Caco-2 (cell line): ENCODE results near the gene TCAP. TPM values are rescaled to one million over a fixed set of nuclear protein-coding genes. Genes with fewer than 3 reads are reported as not detected.

Experiments used
- BruUV-seq: library from RNA; stranded (reverse); fragments of 400-500 nt; replicated peaks from 2 replicates; lab custom pipeline; 2021; lab: Mats Ljungman, UMichigan
- CTCF ChIA-PET: fragments of 300-600 bp; sonication (Branson Sonifier 250); formaldehyde crosslinking; loops from one replicate; lab custom pipeline; 2022; ENCODE audit warnings: antibody characterized with exemption; lab: Charles Lee
- POLR2A ChIA-PET: fragments of 300-600 bp; sonication (Branson Sonifier 250); formaldehyde crosslinking; loops from one replicate; lab custom pipeline; 2022; ENCODE audit warnings: antibody characterized with exemption; lab: Charles Lee
- DNase-seq, 2 experiments: peaks; one replicate each; pipeline versions ENCODE4 v3.0.0 to v3.0.0-alpha.2; 2020 to 2022
- H3K27me3 ChIP-seq: replicated peaks from 2 replicates; pipeline ENCODE4 v1.6.0; 2011; ENCODE audit warnings: low read length; ENCODE audit not compliant: control insufficient read depth, insufficient read depth
- H3K36me3 ChIP-seq: 2 replicates; pipeline ENCODE4 v1.5.1; 2011; ENCODE audit warnings: low read length; ENCODE audit not compliant: control insufficient read depth, insufficient read depth
- H3K4me1 ChIP-seq: fragments of 250-450 bp; sonication (Bioruptor Pico); 2 replicates; pipeline ENCODE4 v1.5.1; 2020; ENCODE audit warnings: mild to moderate bottlenecking
- H3K4me3 ChIP-seq: 2 replicates; pipeline ENCODE4 v1.5.1; 2011; ENCODE audit warnings: low read depth, mild to moderate bottlenecking, control low read depth, low read length
- H3K9me3 ChIP-seq: fragments of 250-450 bp; sonication (Bioruptor Pico); 2 replicates; pipeline ENCODE4 v1.5.1; 2020; ENCODE audit warnings: mild to moderate bottlenecking, moderate library complexity
- H3K27ac Mint-ChIP-seq: one replicate; pipeline ENCODE4 v1.8.0; 2022; ENCODE audit warnings: mixed read lengths; ENCODE audit not compliant: unreplicated experiment
- H3K27me3 Mint-ChIP-seq: one replicate; pipeline ENCODE4 v1.8.0; 2022; ENCODE audit warnings: mixed read lengths; ENCODE audit not compliant: insufficient read depth, unreplicated experiment
- H3K36me3 Mint-ChIP-seq: one replicate; pipeline ENCODE4 v1.8.0; 2022; ENCODE audit warnings: mild to moderate bottlenecking, mixed read lengths; ENCODE audit not compliant: insufficient read depth, unreplicated experiment
- H3K4me1 Mint-ChIP-seq: one replicate; pipeline ENCODE4 v1.8.0; 2022; ENCODE audit warnings: low read depth, mixed read lengths; ENCODE audit not compliant: unreplicated experiment
- H3K4me3 Mint-ChIP-seq: one replicate; pipeline ENCODE4 v1.8.0; 2022; ENCODE audit warnings: mild to moderate bottlenecking, moderate library complexity, mixed read lengths; ENCODE audit not compliant: unreplicated experiment
- H3K9me3 Mint-ChIP-seq: one replicate; pipeline ENCODE4 v1.8.0; 2022; ENCODE audit warnings: mixed read lengths; ENCODE audit not compliant: unreplicated experiment
- intact Hi-C: fragments of 100-400 bp; cut with micrococcal nuclease; formaldehyde crosslinking; loops from one replicate; pipeline ENCODE4 v1.10.0; 2022; ENCODE audit not compliant: unreplicated experiment
- total RNA-seq: library from RNA; stranded (reverse); gene quantifications from 2 replicates; pipeline ENCODE4 v1.2.3, GENCODE V29; 2022
- TF ChIP-seq, protein P1 (sequence below), 2 experiments: fragments of 200-600 bp in 1 of 2; IDR thresholded peaks; 1 replicate in 1 of 2; 2 replicates in 1 of 2; pipeline versions ENCODE4 v1.5.1 to v1.8.0; 2011 to 2022; ENCODE audit warnings: antibody characterized with exemption in 1 of 2, control low read depth in 1 of 2, inconsistent platforms in 1 of 2, low read depth in 1 of 2, low read length in 1 of 2, mild to moderate bottlenecking in 1 of 2, moderate library complexity in 1 of 2; ENCODE audit not compliant: insufficient read depth in 1 of 2, severe bottlenecking in 1 of 2, unreplicated experiment in 1 of 2

TCAP gene
- total RNA-seq, 1 experiment from 2014 or later = 1.6 TPM

- no TSS peak for BruUV-seq
- peak within 1 kb of the TSS; percentile 3 for H3K4me3 Mint-ChIP-seq
- Histone ChIP-seq H3K9me3 (no peaks in the 10 kb centered on the region), H3K27me3 (no peaks in the 10 kb centered on the region), H3K4me3 (peak within 1 kb of the TSS; percentile 32), H3K36me3 (no peaks in the 10 kb centered on the region), H3K4me1 (peaks cover 7% of the 10 kb centered on the region; the same call in 1 of the 2 replicates)
- peaks cover 4% of the 10 kb centered on the region for H3K27me3 Mint-ChIP-seq
- peak; percentile 73 to 85 for DNase-seq
- H3K27ac Mint-ChIP-seq = no peak within 1 kb of the TSS
- no peaks in the 10 kb centered on the region for H3K9me3 Mint-ChIP-seq
- H3K4me1 Mint-ChIP-seq = peaks cover 6% of the 10 kb centered on the region
- intact Hi-C loops = loop anchor here (1.0 kb wide), 1 partner anchor 46 kb away; no protein-coding TSS in a partner anchor
- POLR2A ChIA-PET = no interaction called here
- TF ChIP-seq, protein P1, sequence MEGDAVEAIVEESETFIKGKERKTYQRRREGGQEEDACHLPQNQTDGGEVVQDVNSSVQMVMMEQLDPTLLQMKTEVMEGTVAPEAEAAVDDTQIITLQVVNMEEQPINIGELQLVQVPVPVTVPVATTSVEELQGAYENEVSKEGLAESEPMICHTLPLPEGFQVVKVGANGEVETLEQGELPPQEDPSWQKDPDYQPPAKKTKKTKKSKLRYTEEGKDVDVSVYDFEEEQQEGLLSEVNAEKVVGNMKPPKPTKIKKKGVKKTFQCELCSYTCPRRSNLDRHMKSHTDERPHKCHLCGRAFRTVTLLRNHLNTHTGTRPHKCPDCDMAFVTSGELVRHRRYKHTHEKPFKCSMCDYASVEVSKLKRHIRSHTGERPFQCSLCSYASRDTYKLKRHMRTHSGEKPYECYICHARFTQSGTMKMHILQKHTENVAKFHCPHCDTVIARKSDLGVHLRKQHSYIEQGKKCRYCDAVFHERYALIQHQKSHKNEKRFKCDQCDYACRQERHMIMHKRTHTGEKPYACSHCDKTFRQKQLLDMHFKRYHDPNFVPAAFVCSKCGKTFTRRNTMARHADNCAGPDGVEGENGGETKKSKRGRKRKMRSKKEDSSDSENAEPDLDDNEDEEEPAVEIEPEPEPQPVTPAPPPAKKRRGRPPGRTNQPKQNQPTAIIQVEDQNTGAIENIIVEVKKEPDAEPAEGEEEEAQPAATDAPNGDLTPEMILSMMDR (IDR thresholded peaks at IDR 0.05; ENCODE audit: insufficient read depth in 1 of 2, low read depth in 1 of 2, low read length in 1 of 2, severe bottlenecking in 1 of 2, unreplicated experiment in 1 of 2) = peak; percentile 68 to 79
- CTCF ChIA-PET = interaction anchor here (0.6 to 4.9 kb wide), 12 partner anchors 15 to 329 kb away, joined by 3 to 44 read pairs (median 4); partner anchors contain the start of genes ERBB2 and PGAP3
- H3K36me3 Mint-ChIP-seq = peaks cover 13% of the 10 kb centered on the region
Measured at GRCh38 chr17:39667945-39668924, 3.1 kb downstream of the TCAP start, which contains the start of gene PNMT. Gene PNMT (plus strand): TSS chr17:39668453. CDS start chr17:39668476, 23 bp downstream.

DNA sequence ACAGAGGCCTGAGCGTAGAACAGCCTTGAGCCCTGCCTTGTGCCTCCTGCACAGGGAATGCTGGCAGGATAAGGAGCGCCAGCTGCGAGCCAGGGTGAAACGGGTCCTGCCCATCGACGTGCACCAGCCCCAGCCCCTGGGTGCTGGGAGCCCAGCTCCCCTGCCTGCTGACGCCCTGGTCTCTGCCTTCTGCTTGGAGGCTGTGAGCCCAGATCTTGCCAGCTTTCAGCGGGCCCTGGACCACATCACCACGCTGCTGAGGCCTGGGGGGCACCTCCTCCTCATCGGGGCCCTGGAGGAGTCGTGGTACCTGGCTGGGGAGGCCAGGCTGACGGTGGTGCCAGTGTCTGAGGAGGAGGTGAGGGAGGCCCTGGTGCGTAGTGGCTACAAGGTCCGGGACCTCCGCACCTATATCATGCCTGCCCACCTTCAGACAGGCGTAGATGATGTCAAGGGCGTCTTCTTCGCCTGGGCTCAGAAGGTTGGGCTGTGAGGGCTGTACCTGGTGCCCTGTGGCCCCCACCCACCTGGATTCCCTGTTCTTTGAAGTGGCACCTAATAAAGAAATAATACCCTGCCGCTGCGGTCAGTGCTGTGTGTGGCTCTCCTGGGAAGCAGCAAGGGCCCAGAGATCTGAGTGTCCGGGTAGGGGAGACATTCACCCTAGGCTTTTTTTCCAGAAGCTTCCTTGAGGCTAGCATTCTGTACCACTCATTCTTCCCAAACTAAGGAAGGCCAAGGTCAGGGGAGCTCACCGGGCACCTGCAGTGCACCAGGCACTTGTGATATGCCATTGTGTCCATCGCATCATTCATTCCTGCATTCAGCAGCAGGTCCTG lies 5.0 kb downstream of the TCAP start:
- no peak for DNase-seq
- intact Hi-C loops = no loop called here
- peaks cover 9% of the 10 kb centered on the region for H3K36me3 Mint-ChIP-seq

More for the DNA sequence above, 5.0 kb downstream of the TCAP start:
- H3K27me3 ChIP-seq = no peaks in the 10 kb centered on the region
- peaks cover 18% of the 10 kb centered on the region for H3K4me1 ChIP-seq
- ChIA-PET CTCF (interaction anchor here (0.8 to 4.9 kb wide), 9 partner anchors 12 to 122 kb away, joined by 3 to 44 read pairs (median 4); partner anchors contain the start of gene PGAP3), POLR2A (no interaction called here)
- no peak overlapping the region for H3K4me3 ChIP-seq
- H3K9me3 ChIP-seq = no peaks in the 10 kb centered on the region
- no TSS peak for BruUV-seq
- H3K36me3 ChIP-seq = no peaks in the 10 kb centered on the region
- Mint-ChIP-seq H3K4me1 (peaks cover 7% of the 10 kb centered on the region), H3K27me3 (peaks cover 4% of the 10 kb centered on the region), H3K9me3 (no peaks in the 10 kb centered on the region), H3K4me3 (no peak overlapping the region), H3K27ac (no peak overlapping the region)
- TF ChIP-seq, protein P1 (IDR thresholded peaks at IDR 0.05; ENCODE audit: insufficient read depth in 1 of 2, low read depth in 1 of 2, low read length in 1 of 2, severe bottlenecking in 1 of 2, unreplicated experiment in 1 of 2) = no peak
